ENCODE results near the gene USP3.
"Not testable (repeated sequence)": the region's sequence is repeated elsewhere in the genome, so short reads cannot be mapped to it uniquely, and the experiment has no call there.

The USP3 gene

GRCh38 chr15:63596676-63597037 is 92.3 kb downstream of the USP3 start:
- DNase-seq: no peak

DNA sequence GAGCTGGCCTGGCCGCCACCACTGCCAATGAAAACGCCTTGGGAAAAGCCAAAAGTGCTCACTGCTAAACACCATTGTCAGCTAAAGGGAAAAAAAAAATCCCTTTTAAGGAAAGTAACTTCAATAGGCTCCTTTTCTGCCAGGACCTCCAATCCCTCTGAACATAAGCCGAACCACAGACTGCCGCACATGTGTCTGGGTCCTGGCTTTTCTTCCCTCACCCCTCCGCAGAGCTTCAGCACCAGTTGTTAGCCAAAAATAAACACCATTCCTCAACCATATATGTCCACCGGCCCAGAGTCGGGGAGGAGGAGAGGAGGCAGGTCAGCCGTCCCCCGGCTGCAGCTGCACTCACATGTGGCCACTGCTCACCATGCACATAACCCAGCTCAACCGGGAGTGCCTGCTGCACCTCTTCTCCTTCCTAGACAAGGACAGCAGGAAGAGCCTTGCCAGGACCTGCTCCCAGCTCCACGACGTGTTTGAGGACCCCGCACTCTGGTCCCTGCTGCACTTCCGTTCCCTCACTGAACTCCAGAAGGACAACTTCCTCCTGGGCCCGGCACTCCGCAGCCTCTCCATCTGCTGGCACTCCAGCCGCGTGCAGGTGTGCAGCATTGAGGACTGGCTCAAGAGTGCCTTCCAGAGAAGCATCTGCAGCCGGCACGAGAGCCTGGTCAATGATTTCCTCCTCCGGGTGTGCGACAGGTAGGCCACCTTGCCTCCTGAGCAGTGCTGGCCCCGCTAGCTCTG is 92.8 kb downstream of the USP3 start, which contains the start of gene FBXL22:
FBXL22 (plus strand) TSS at position 350 of the 753 bp plus-strand sequence; CDS start at position 356, 6 bp downstream.
- DNase-seq: peak; percentile 11

DNA sequence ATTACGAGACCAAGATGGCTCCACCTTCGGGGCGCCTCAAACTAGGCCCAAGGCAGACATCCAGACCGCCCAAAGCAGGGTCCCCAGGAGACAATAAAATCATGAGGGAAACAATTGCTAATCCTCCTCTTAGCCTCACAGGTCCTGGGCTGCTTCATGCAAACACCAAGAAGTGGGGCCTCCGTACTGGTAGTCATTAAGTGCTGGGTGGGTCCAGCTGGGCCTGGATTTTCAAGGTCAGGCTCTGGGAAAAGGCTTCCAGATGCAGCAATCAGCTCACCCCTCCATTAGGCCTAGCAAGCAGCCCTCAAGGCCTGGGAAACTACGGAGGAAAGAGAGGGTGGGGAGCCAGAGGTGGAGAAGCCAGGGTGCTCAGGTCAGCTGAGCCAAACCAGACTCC is 93.4 kb downstream of the USP3 start:
- no peak for DNase-seq

DNA sequence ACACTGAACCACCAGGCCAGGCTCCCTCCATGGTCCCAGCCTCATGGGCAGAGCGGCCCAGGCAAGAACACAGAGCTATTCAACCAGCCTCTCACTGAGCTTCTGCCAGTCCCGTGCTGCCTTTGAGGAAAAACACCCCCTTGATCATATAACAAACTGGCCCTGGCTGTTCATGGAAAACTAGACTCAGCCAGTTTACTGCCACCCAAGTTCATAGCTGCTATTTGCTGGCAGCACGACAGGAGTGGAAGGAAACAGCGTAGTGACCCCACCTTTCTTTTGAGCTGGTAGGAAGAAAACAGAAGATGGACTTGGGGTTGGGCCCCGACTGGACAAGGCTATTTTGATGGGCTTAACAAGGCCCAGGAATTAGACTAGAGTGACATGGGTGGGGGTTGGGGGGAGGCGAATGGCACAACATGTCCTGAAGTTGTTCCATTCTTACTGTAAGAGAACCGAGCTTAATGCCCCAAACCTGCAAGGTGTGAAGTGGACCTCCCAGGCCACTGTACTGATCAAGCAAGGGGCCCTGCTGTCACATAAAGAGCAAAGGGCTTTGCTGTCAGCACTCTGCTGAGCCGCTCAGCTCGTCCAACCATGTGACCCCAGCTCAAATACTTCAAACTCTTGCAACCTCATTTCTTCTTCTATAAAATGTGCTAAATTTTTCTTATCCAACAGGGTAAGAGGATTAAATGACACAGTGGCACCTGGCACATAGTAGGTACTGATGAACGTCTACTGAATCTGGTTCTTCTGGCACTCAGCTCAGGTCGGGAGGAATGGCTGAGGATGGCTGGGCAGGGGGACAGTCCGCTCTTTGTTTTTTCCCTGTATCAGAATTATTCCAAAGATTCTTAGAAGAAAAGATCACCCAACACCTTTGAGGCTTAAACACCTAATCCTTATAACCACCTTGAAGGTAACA is 94.3 kb downstream of the USP3 start:
- no peak for DNase-seq

DNA sequence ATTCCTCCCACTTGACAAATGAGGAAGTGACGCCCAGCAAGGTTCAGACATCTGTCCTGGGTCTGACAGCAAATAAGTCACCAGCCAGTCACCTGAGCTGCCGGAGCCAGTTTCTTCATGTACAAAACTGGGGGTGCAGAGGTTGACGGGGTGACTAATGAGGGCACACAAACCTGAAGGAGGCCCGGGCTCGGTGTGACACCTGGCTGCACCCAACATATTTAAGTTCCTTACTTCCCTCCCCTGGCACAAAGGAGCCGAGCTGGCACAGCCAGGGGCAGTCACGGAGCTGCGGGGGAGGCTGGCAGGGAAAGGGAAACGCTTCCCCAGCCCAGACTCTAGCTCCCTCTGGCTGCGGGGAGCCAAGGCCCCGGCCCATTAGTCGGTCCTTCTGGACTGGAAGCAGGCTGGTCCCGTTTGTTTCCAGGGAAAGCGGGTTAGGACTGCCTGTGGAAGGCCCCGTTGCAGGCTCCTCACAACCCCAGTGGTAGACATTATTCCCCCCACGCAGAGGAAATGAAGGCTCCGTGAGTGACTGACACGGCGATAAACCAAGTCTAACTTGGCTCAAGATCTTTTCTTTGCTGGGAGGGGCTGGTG is 95.1 kb downstream of the USP3 start:
- no peak for DNase-seq

DNA sequence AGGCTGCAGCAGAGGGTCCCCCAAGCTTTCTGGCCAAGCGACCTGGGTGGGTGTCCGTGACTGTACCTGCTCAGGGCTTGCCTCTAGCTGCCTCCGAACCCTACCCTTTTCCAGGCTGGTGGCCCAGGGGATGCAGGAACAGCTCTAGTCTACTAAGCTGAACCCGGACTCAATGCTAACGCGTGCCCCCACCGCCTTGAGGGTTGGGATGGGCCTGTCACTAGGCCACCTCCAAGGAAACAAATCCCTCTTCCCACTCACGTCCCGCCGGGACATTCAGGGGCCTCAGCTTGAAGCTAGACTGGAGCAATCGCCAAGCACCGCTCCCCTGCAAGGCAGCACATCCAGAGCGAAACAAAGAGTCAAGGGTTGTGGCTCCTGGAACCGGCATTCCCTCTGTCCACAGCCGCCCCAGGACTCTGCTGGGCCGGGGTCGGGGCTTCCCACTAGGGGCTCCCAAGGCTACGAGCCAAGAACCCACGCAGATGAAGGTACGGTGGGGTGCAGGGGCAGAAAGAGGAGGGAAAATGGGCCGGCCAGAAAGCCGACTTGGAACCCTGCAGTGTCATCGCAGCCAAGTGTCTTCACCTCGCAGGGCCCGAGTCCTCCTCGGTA is 95.7 kb downstream of the USP3 start:
- no peak for DNase-seq

DNA sequence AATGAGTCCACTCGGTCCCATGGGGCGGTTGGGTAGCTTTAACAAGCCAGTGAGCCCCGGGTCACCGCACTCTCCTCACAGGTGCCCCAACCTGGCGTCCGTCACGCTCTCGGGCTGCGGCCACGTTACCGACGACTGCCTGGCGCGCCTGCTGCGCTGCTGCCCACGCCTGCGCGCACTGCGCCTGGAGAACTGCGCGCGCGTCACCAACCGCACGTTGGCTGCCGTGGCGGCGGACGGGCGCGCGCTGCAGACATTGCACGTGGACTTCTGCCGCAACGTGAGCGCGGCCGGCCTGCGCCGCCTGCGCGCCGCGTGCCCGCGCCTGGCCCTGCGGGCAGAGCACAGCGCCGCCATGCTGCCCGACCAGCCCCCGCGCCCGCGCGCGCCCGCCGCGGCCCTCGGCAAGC is 96.2 kb downstream of the USP3 start:
- DNase-seq: peak; percentile 88

- peak; percentile 24 for DNase-seq
These were observed 96.8 kb downstream of the USP3 start for GRCh38 chr15:63601026-63601703.

- peak; percentile 31 for DNase-seq
These were observed 97.4 kb downstream of the USP3 start for GRCh38 chr15:63601704-63602185.

DNA sequence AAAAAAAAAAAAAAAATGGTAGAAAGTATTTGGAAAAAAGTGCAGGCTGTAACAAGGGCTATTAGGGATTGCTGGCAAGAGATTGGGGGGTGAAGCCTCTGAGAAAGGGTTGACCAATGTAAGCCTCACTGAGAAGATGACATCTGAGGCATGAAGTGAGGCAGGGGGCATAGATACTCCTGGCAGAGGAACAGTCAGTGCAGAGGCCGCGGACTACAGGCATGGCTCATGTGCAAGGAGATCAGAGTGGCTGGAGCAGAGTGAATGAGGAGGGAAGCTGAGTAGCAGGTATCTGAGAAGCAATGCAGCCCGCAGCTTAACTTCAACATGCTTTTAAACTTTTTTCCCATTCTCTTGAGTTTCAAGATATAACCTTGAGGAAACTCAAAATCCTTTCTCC is 98.2 kb downstream of the USP3 start:
- no peak for DNase-seq

- DNase-seq: no peak
These were observed 99.1 kb downstream of the USP3 start for GRCh38 chr15:63603516-63603915.

DNA sequence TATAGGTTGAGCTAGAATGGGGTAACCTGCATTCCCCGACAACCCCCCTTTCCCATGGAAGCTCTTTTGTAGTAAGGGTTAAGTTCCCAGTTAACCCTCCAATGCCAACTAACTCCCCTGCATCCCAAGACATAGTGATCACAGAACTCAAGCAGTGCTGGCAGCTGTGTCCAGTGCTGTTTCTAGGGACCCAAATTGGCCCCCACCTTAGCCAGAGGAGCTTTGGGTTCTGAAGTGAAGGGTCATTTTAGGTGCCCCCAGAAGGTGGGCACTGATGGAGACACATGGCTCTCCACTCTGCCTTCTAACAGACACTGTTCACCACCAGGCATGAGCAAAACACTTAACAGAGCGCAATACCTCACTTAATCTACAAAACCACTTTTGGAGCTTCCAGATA is 99.9 kb downstream of the USP3 start:
- no peak for DNase-seq

GRCh38 chr15:63605036-63605435 is 100.6 kb downstream of the USP3 start:
- no peak for DNase-seq

DNA sequence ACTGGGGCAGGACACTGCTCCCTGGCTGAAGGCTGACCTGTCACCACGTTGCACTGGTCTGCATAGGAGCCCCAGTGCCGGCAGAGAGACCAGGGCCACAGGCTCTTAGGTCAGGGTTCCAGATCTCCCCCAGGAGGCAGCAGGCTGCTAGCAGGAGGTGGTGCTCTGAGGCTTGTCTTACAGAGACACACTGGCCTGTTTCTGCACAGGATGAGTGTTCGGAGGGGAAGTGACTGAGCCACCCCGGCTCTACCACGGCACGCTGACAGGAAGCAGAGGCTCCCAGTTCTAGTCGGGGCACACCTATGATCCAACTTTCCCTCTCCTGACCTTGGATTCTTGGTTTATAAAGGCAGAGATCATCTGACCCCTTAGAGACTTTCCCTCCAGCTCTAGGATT is 101.4 kb downstream of the USP3 start:
- no peak for DNase-seq

DNA sequence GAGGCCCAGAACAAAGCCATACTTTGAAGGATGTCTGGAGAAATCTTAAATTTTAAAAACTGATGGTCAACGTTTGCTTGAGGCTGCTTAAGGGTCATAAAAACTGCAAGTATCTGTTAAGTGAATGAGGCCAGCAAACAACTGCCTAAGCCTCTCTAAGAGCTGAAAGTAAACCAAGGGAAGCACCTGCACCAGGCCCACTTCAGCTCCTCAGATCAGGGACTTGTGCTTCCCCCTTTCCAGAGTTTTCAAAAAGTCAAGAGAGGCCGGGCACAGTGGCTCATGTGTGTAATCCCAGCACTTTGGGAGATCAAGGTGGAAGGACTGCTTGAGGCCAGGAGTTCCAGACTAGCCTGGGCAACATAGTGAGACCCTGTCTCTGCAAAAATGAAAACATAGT is 101.9 kb downstream of the USP3 start:
- DNase-seq: no peak

GRCh38 chr15:63608989-63609388 is 104.6 kb downstream of the USP3 start:
- no peak for DNase-seq

GRCh38 chr15:63609448-63609847 is 105.1 kb downstream of the USP3 start:
- no peak for DNase-seq

DNA sequence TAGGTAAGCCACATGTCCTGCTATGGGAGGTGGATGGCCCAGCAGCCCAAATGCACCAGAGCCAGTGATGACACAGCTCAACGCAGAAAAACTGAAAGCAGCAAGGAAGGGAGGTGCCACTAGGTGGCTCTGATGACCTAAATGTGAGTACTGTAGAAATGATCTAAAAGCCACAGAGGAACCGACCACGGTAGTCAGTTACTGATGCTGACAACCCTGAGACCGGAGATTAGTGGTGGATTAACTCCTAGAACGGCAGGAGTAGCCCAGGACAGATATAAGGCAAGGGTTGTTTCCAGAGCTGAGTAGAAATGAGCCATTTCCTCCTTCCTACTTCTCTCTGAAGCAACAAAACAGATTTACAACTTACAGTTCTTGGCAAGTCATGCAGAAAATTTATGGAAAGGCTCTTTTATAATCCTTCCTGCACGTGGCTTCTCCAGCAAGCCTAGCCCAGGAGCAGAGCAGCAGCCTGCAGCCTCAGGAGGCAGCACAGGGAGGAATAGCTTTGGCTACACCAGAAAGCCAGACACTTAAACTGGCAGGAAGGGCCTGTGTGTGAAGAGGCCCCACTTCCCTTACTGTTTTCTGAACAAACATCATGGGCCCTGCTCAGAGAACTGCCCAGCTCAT is 105.9 kb downstream of the USP3 start:
- peak; percentile 70 for DNase-seq

DNA sequence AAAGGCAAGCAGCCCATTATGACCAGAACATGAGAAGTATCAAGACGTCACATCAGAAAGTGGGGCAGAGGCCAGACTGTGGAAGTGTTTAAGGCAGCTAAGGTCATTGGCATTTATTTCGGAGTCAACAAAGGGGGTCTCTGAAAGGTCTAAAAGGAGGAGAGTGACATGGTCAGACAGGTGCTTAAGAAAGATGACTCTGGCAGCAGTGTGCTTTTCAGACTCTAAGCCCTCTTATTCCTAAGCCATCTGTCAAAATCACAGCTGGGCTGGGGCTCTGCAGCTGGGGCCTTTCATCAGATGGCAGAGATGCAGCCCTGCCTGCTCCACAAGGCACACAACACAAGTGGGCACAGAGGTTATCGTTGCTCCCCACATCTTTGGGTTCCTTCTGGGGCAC is 106.8 kb downstream of the USP3 start:
- no peak for DNase-seq

DNA sequence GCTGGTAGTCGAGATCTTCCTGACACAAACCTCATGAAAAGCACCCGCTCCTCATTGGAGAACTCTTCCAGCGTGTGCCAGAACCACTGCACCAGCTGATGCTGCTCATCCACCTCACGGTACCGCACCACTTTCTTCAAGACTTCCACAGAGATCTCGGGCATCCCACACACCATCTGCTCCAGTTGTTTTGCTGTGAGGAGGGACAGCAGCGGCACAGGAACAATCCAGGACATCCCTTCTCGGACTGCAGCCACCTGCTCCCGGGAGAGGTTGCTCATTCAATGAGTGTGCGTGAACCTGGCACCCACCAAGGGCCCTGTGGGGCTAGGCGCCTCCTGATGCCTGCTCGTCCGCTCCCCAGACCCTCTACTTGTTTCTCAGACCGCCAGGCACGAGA is 107.9 kb downstream of the USP3 start:
- DNase-seq: no peak

DNA sequence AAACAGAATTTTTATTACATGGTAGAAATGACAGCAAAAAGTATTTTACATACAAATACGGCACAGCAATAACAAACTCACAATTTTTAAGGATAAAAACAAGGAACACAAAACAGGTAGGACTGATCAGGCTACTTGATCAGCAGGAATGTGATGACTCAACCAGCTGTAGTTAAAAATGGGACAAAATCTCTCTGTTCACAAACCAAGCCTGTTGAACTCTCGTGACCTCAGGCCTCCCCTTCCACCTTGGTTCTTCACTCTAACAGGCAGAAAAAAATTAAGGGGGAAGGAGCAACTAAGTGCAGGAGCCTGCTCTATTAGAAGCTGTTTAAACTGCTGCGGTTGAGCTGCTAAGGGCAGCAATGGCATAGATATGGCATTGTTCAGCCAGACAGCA is 111.5 kb downstream of the USP3 start:
- DNase-seq: no peak

- not testable (repeated sequence) for DNase-seq
These were observed 112.8 kb downstream of the USP3 start for GRCh38 chr15:63617147-63617546.

All from NCI-H345 (cell line).